Fibroblast of skin of left biceps (primary cell): ENCODE data around the gene CADPS.

Experiments used
- DNase-seq, 2 experiments: peaks; one replicate each; pipeline ENCODE4 v3.0.0-alpha.2; 2013; ENCODE audit warnings: low read depth in 2 of 2

Gene CADPS

DNA sequence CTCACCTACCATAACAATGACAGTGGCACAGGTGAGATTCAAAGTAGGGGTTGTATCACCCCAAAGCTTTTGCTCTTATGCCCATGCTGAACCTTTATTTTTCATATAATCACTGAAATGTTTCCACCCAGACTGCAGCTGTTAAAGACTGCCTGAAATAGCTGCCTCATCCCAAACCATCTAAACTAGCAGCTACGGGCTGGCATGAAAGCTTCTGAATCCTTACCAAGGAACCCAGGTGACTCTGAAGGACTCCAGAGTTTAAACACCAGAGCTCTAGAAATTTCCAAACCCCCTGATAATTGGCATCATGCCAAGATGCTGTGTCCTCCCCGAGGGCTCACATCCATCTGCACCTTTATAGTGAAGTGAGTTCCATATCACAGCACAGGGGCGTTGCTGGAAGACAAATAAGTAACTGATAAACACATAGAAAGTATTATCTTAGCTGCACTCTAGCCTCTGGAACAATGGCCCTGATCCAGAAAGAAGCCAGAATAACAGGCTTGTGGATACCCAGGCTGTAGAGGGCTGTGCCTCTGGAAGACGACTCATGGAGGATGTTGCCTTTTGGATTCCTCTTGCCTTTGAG, 238.9 kb downstream of the CADPS start:
- no peak for DNase-seq

DNA sequence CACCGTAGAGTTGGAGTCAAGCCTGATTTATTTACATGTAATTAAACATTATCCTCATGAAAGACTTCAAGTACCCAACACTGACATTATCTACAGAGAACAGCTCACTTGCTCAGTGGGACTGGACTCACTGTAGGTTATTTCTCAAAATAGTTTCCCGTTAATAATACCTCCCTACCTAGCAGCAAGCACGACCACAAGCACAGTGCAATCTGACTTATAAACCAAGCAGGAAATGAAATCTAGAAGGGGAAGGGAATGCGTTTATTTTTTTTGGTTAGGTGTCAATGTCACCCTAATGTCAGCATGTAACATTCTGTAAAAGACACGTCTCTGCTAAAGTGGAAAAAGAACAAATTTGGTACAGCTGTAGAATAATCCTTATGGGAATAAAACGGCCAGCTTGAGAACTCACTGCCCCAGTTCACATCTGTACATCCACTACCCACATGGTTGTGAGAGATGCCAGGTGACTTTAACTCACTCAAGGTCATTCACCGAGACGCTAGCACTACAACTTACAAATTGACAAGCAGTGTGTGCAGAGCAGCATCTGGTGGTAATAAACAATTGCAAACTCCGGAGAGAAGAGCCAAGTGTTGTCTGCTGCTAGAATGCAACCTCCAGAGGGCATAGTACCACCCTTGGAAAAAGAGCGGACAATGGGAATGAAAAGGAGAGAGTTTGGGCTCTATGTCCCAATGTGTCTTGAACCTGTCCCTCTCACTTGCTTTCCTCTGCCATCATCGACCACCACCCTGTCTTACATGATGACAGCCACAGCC, 242.5 kb downstream of the CADPS start:
- no peak for DNase-seq

DNA sequence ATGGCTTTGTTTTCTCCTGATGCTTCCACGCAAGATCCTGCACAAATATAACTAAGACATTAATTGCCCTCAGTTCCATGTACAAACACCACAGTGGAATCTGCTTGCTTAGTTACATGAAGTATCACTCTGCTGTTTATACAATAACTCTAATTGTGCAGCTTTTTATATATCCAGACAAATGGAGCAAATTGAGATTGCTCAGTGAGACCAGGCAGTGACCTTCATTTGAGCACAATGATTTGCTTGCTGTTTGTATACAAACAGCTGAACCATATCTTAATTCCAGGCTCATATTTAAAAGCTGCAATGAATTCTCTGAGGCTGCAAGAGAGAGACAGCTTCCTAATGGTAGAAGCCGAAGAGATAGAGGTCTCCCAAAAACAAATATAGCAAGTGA, 243.7 kb downstream of the CADPS start:
- DNase-seq = no peak

DNA sequence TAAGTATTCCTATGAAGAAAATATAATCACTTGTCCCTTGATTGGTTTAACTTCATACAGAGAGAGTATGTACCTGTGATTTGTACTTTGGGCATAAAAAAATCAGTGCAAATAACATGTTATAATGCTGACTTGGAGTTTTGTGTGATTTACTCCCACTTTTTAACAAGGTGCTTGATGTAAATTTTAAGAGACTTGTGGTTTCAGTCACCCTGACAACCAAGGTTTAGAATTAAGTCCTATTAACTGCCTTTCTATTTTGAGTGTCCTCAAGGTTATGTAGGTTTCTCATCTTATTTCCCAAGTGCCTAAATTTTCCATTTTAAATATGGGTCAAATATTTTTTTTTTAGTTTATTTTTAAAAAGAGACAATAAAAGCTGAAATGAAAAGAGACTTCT, 244.6 kb downstream of the CADPS start:
- DNase-seq = no peak

DNA sequence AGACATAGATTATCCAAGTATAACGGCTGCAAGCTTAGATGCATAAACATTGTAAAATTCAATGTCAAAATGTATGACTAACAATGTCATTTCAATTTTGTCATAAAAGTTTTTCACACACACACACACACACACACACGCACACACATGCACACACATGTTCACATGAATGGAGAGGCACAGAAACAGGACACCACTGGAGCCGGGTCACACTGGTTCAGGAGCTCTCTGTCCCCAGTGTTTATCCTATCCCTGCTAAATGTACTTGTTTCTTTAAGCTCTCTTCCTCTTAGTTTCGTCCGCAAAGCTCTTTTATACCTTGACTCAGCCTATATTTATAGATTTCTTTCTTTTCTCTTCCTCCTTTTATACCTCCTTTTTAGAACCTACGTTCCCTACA, 249.9 kb downstream of the CADPS start:
- DNase-seq = no peak

DNA sequence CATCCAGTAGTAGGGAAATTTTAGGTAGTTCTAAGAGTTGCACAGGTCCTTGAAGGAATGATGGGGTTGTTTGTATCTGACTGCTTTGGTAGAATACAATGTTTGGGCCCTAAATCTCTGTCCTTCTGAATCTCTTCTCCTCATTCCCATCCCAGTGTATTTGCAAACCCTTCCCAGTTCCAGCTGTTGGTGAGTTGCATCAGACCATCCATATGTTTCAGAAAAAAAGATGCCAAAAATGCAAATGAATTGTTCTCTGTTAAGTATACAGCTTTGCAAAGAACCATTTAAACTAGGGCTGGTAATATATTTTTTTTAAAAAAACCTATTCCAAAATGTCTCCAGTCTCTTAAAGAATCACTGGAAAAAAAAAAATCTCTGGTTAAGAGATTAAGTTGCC, 251.0 kb downstream of the CADPS start:
- no peak for DNase-seq

DNA sequence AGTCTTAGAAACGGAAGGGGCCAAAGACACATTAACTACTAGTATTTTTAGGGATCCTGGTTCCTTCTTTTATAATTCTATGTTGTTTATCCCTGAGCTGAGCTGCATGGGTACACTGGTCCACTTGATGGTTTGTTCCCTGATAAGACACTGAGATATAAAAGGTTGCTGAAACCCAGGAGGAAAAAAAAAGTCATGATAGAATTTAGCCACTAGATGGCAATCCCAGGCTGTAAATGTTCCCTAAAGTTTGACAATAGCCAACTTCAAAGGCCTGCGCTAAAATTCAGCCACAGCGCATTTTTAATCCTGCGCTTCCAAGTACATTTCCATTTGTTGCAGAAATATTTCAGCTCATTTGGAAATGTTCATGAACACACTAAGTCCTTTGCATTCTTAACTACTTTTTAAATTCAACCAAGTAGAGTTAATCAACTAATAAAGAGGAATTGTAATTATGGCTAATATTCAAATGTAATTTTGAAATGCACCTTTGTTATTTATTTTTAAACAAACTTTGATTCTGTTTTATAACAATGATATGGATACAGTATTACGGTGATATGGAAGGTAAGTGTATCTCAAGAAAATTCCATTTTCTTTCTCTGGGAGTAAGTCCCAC, 252.6 kb downstream of the CADPS start:
- DNase-seq = peak in 1 of 2 experiments; percentile 24

DNA sequence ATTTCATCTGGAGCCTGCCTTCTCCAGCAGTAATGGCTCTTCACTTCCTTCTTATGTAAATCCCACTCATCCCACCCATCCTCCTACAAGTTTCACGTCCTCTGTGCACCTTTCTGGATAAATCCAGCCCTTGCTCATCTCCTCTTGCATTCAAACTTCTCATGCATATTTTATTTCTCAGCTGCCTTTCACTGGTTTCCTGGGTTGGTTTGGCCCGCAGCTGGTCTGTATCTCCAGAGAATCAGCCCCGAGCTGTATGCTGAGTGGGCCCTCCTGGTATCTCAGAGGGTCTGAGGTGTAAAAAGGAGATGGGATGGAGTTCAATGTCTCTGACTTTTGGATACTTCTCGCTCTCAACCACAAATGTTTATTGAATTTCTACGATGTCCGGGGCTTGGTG, 253.3 kb downstream of the CADPS start:
- DNase-seq = no peak

DNA sequence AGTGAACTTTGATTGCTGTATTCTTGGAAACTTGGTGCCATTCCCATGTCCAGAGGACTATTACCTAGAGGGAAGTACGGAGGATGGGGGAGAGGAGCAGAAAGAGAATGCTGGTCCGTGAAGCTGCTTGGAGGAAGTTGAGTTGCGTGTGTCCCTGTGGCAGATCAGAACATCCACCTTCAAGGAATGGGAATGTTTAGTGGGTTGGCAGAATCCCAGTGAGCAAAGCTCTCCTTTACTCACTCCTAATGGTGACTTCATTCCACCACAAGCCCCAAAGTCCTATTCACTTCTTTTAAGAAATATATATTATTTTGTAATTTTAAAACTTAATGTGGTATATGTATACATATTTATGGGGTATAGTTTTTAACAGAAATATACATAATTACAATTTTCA, 254.0 kb downstream of the CADPS start:
- no peak for DNase-seq

DNA sequence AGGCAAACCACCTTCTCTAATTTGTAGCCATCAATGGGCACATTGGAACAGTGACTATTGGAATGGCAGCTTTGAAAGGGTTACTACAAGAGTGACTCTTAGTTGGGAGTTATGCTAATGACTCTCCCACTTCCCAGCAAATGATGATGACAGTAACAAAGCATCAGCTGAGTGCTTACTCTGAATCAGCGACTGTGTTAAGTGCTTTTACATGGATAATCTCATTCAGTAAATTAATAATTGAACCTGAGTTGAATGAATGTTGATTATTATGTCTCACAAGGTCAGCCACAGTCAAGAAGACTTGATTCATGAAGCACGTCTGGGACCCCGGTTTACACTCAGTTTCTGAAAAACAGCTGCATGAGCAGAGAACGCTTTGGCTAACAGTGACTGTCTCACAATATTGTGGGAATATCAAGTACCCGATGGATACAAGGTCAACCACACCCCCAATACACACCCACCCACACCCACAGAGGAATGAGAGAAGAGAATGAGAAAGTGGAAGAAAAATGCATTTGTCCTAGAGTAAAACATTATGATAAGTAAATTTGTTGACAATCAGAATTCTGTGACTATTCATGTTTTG, 259.9 kb downstream of the CADPS start:
- DNase-seq = no peak

DNA sequence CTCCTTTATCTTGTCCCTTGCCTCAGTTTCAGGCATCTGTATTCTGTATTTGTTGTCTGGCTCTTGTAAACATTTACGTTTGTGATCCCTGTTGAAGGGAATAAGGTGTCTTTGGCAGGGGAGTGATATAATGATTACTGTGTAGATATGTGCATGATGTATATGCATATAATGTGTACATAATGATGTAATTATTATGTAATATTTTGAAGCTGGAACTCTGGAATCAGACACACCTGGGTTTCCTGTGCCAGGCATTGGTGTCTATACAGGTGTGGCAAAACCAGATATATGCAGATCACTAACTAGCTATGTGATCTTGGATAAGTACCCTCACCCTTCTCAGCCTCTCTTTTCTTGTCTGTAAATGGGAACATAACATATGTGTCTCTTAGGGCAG, 260.7 kb downstream of the CADPS start:
- DNase-seq = no peak

DNA sequence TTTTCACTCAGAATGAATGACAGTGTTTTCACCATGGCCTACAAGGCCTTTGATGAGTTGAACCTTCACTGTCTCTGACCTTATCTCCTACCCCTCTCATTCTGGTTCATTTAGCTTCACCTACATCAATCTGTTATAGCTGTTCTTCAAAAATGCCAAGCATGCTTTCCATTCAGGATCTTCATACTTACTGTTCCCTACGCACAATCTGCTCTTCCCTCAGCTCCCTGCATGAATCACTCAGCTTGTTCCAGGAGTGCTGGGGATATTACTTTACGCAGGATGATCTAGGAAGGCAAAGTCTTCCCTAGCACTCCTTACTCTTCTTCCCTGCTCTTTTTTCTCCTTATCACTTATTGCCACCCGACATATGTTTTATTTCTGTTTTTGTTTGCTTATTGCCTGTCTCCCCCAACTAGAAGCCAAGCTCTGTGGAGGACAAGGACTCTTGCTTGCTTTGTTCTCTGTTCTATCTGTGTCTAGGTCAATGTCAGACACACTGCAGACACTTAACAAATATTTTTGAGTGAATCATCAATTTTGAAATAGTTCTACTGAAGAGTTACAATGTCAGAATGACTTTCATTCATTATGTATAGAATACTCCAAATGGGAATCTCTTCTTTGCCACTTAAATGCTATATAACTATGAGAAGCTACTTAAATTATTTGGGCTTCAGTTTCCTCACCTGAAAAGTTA, 263.5 kb downstream of the CADPS start:
- peak in 1 of 2 experiments; percentile 47 for DNase-seq

DNA sequence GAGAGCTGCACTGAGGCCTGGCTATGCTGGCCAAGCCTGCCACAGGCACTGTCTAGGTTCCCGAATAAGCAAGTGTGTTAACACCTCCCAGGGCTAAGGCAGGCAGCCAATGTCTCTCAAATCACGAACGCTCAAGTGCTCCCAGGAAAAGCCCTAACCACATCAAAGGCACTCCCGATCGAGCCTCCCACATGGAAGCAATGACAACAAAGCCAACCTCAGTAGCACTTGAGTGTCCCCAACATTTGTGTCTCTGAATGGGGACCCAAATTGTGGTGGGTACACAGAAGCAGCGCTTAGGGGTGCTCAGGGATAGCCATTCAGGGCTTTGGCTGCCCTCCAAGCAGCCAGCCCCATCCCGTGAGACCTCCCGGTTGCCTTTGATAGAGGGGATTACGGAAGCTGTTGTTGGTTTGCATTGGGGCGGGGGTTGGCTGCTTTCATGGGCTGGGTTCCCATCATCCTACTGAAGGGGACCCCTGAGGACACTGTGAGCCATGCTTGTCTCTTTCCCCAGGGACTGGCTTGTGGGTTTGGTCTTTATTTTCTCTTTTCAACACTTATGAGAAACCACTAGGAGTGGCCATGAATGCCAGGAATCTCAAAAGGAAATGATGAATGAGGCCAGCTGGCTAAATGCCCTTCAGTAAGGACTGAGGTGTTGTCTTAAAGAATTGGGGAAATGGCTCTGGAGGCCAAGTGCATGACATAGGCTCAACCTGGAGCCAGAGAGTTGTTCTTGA, 267.8 kb downstream of the CADPS start:
- peak; percentile 69 to 76 for DNase-seq

DNA sequence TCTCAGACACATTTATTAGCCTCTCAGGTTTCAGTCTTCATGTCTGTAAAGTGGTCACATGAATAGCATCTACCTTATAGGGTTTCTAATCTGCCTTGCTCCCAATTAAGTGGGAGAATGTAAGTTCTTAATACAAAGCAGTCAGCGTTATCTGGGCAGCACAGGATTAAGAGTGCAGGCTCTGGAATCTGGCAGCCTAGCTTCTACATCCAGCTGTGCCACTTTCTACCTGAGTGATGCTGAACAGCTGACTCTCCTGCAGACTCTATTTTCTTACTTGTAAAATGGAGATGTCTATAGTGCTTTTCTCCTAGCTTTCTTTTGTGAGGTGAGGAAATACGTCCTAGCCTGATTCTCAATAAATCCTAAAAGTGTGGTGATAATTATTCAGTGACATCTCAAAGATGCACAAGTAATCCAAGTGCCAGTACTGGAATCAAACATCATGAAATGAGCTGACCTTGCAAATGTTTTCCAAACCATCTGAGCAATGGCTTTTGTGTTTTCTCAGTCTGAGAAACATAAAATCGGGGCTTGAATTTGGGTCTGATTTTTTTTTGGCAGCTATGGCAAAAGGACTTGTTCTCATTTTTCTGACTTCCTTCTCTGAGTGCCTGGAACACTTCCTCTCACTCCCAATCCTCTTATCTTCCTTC, 269.7 kb downstream of the CADPS start:
- no peak for DNase-seq

DNA sequence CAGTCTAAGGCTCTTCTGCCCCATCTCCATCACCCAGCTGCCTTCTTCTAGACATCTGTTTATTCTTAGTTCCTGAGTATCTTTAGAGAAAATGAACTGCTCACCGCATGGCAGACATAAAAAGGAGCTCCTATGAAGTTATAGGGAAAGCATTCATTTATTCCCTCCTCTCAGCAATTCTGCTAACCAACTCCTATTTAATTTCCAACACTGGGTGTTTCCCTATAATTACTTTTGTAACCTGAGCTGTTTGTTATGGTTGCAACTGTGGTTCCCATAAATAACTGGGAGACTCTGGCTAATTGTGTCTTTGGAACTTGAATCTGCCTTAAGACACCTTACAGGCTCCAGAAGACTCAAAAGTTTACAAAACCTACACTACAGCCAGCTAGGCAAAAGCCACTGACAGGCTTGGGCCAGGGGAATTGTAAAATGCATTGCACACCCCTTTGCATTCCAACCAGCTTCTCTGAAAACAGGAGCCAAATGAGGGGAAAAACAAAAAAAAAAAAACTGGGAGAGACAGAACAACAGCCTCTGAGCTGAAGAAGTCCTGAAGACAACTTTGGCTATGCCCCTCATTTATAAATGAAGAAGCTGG, 270.4 kb downstream of the CADPS start:
- no peak for DNase-seq

DNA sequence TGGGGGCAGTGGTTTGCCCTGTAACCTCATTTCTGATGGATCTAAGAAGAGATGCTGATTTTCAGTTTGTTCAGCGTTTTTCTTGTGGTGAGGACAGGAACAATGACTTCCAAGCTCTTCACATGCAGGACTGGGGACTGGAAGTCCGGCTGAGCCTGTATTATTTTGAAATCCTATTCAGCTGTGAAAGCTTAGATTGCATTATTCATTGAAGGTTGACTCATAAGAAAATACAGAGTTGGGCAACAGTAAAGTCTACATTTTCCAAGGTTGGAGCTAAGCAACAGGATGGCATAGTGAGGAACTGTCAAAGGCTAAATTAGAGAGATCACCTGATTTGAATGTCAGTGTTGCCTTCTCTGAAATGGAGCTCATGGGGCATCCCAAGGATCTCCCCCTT, 270.9 kb downstream of the CADPS start:
- DNase-seq = peak in 1 of 2 experiments; percentile 43

DNA sequence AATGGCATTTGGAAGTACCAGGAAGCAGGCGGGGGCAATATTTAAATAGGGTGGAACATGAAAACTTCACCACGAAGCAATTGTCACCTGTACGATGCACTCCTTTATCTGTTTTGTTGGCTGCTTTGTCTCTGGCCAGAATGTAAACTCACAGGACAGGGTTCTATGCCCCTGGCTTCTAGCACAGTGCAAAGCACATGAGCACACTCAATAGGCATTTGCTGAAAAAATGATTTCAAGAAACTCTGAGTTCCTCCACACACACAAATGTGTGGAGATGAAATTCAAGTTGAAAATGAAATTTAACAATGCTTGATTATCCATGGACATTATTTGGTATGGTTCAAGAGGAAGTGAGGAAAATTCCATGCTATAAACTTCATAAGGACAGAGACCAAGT, 272.2 kb downstream of the CADPS start:
- DNase-seq = no peak

DNA sequence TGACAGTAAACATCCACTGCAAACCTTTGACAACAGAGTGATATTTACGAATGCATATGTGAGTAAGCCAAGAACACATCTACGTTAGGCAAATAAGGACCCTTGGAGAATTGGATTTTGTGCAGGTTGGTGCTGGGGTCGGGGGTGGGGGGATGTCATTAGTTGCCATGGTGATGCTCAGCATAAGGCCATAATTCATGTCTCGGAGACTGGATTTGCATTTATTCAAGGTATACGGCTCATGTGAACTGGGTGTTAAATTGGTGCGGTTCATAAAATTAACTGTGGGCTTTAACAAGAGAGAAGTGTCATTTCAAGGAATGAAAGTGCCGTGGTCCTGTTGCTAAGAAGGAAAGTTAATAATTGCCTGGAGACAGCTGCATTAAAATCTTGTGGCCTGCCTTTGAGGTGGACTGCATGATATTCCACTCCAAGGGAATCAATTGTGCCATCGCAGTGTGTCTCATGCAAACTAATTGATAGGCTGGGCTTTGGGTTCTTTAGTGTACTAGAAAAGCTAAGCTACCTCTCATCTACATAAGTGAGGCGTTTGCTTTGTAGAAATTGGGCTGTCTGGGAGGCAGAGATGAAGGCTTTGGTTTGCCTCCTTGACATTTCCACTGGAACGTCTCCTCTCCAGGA, 273.0 kb downstream of the CADPS start:
- DNase-seq = no peak

DNA sequence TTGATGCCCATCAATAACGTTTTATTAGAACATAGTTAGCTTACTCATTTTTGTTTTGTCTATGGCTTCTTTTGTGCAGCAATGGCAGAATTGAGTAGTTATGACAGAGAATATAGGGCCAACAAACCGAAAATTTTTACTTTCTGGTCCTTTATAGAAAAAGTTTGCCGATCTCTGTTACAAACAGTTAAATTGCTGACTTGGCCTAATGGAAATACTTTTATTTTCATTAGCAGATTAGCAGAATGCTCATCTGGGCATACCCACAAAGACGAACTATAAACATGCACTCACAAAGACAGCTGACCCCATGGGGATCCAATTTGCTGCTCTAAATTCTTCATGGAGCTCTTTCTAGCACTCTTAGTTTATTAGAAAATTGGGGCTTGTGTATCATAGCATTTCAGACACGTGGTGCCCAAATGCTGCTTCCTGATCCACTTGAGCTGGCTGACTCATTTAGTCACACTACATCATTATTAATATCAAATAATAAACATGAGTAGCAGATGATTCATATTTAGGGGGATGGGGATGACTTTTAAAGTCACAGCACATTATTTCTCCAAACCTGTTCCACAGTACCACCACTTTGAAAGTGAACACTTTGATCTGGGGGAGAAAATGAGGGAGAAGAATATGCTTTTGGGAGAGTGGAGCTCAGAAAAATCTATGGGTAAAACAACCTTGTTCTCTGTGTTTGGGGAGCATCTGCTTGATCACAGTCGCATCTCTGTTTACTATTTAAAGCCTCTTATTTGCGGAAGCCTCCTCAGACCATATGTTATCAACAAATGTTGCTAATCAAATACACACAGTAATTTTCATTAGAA, 273.8 kb downstream of the CADPS start:
- peak in 1 of 2 experiments; percentile 45 for DNase-seq
